ENCODE measurements around the gene STIM2.
A peak's percentile ranks its signal among the peaks of the same experiment; 100 is the strongest.

Gene STIM2

DNA sequence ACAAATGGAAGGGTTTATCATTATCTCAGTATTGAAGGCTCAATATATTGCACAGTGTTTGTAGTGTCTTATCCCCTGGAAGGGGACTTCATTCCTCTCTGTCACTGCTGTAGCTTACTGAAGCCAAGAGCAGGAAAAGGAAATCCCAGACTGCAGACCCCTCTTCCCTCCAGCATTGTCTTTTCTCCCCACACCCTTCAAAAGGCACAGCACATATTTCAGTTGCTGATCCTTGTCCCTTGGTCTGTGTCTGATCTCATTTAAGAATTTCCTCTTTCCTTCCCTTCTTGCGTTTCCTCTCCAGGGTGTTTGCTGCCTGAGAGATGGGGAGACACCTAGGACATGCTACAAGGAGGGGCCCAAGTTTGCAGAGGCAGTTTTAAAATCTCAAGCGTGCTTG lies 40.1 kb downstream of the STIM2 start:
- no peak for DNase-seq (ENCODE audit: low spot score)

DNA sequence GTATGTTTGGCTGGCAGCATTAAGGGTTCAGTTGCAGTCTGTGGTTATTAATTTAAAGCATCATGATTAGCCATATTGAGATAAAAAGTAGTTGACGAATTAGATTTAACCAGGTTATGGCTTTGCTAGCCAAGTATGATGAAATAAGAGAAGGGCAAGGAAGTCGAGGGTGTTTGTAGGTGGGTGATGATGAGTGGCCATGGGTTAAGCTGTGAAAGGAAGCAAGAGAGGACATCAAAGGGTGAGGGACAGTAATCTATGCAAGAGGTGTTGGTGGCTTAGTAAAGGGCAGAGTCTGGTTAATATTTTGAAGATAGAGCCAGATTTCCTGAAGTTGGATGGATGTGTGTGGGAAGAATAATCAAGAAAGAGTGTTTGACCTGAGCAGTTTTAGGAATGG lies 44.5 kb downstream of the STIM2 start:
- no peak for DNase-seq (ENCODE audit: low spot score)

DNA sequence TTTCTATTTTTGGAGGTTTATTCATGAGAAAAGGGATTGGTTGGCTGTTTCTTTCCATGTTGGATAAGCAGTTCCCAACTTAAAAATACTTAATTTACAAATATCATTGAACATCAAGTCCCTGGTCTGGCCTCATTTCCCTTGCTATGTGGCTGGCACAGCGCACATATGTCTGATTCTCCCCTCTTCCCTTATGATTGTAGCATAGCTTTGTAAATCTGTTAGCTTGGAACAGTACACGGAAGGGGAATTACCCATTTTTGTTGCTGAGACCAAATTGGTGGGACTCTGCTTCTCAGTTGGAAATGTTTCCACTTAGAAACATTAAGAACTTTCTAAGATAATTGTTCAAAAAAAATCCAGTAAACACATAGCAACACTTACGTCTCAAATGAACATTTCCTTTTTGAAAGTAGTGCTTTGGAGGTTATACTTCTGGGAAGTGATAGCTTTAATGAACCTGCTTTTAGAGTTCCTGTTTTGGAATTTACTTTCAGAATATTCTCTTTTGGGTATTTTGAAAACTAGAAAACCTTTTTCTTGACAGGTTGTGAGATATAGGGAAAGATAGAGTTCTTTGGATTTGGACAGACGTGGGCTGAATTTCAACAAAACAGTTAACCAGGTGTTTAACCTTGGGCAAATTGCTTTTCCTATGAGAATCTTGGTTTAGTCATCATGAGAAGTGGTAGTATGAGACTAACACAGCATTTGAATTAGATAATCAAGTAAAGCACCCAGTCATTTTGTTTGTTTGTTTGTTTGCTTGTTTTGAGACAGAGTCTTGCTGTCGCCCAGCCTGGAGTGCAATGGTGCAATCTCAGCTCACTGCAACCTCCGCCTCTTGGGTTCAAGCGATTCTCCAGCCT lies 47.3 kb downstream of the STIM2 start:
- DNase-seq (ENCODE audit: low spot score): no peak

DNA sequence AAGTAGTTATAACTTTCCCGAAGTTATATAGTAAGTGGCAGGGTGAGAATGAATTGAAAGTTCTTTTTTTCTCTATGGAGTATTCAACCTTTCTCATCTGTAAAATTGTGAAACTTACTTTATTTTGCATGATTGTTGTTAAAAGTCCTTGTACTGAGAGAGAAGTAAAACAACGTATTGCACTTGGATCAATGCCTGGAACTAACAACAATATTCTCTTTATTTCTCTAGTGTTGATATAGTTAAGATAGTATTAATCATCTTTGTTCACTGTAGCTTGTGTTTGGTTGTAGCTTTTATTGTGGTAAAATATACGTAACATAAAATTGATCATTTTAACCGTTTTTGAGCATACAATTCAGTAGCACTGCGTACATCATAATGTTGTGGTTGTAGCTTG lies 48.7 kb downstream of the STIM2 start:
- no peak for DNase-seq (ENCODE audit: low spot score)

DNA sequence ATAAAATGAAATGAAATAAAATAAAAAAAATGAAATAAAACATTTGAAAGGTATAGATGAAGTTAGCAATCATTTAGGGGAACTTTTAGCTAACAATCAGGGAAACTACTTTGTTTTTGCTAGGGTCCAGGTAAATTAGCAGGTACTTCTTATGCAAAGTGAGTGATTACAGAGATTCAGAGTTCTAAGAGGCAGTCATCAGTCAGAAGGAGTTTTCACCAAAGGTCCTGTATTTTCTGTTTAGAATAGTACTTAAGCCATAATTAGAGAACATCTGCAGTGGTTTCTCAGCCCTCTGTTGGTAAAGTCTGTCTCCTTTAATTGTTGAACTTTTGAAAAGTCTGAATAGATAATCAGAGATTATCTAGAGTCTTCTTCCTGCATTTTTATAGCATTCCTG lies 50.6 kb downstream of the STIM2 start:
- DNase-seq (ENCODE audit: low spot score): no peak

DNA sequence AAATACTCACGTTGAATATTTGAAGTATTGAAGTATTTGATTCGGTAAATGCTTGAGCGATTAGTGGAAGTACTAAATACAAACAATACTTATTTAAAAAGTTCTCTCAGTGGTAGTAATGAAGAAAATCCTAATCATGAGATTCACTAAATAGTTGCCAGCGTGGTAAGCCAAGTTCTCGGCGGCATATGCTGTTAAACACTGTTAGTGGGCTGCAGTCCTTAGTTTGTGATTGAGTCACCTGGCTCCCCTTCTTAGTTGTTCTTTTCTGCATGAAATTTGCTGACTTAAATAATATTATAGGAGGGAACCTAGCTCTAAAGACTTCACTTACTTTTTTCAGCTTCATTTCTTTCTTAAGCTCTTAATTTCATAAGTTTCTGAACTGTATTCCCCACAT lies 51.4 kb downstream of the STIM2 start:
- no peak for DNase-seq (ENCODE audit: low spot score)

DNA sequence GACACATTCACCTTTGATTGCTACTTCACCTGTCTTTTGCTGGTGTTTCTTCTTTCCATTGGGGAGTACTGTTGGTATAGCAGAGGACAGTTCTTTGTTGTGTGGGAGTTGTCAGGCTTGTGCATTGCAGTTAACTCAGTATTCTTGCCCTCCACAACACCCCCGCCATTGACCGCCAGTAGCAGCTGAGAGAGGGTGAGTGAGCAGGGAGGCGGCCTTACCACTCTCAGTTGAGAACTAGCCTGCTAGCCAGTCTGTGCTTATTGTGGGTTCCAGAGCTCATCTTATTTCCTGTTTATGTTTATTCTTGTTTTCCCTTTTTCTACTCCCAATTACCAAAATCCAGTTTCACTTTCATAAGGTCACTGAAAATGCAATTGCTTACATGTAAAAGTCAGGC lies 52.2 kb downstream of the STIM2 start:
- DNase-seq (ENCODE audit: low spot score): no peak

DNA sequence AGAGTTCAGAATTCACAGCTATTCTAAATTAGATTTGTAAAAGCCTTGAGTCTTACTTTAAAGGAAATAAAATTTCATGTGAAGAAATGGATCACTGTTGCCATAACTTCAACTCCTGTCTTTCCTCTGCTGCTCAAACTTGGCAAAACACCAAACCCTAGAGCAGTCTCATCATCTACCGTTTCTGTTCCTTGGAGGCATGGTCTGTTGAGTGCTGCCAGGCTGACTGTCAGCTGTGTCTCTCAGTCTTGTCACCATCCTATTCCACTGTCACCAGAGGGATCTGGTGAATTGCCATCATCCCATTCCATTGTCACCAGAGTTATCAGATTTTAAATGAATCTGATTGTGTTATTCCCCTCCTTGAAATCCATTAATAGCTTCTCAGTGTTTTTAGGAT lies 55.6 kb downstream of the STIM2 start:
- no peak for DNase-seq (ENCODE audit: low spot score)

DNA sequence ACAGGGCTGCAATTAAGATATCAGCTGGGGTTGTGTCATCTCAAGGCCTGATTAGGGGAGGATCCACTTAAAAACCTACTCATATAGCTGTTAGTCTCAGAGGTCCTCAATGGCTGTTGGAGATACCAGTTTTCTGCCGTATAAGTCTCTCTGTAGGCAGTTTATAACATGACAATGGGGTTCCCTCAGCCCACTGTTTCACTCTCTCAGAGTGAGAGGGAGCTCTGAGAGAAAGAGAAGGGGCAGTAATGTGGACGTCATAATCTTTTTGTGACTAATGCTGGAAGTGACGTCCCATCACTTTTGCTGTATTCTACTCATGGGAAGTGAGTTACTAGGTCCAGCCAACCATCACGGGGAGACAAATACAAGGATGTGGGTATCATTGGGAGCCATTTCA lies 70.3 kb downstream of the STIM2 start:
- DNase-seq (ENCODE audit: low spot score): peak; percentile 8

DNA sequence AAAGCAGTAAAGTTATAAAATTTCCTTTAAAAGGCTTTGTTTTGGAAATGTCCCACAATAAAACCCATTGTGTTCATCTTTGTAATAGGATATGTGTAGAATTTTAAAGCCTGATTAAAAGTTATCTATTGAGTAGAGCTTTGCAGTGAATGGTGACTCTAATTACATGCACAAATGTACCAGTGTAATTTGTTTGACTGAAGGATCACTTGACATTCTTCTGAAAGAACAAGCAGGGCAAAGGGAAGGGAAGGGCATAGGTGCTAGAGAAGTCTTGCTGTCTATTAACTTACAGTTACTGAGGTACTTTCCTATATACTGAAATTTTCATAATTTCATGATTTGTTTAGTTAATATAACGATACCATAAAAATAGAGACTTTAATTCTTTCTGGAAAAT lies 70.8 kb downstream of the STIM2 start:
- DNase-seq (ENCODE audit: low spot score): no peak

DNA sequence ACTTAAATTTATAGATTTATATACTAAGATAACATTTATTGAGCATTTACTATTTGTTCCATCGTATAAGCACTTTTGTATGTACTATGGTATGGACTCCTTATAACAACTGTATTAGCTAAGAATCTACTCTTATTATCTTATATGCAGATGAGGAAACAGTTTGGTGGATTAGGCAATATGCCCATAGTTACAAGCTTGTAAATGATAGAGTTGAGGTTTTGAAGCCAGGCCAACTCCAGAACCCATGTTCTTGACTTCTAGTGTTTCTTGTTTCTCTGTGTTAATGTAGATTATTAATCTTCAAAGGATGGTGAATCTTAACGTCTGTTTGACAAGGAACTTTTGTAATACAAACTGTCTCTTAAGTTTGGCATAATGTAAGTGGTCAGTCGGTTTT lies 71.3 kb downstream of the STIM2 start:
- DNase-seq (ENCODE audit: low spot score): no peak

DNA sequence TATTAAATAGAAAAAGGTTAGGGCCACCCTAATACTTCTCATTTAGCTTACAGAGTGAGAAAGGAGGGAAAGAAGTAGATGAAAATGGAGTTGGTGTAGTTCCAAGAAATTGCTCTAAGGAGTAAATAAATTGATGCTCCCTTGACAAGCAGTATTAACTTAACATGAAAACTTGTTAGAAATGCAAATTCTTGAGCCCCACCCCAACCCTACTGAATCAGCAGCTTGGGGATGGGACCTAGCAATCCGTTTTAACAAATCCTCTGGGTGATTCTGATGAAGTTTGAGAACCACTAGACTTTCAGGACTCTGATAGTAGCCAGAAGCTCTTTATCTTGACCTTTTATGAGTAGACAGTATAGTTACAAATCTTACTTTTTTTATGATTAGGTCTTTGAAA lies 74.8 kb downstream of the STIM2 start:
- no peak for DNase-seq (ENCODE audit: low spot score)

DNA sequence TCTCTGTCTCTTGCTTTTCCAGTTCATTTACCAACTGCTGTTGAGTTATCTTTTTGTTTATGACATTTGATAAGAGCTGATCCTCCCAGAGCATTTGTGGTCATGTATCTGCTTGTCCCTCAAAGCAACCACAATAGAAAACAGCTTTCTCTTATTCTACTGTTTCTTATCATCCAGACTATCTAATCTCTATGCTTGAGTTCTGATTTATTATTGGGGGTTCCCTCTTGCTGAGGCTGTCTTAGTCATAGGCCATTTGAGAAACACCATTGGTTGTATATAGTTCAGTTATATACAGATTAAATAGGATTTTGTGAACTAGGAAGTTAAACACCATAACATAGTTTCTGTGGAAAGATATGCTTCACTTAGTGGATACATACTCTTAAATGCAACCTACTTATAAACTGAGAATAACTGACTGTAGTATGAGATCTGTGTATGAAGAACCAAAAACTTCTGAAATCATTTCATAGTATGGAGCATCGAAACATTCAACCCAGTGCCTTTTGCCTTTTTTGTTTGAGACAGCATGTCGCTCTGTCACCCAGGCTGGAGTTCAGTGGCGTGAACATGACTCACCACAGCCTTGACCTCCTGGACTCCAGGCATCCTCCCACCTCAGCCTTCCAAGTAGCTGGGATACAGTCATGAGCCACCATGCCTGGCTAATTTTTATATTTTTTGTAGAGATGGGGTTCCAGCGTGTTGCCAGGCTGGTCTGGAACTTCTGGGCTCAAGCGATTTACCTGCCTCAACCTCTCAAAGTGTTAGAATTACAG lies 75.8 kb downstream of the STIM2 start:
- DNase-seq (ENCODE audit: low spot score): no peak

DNA sequence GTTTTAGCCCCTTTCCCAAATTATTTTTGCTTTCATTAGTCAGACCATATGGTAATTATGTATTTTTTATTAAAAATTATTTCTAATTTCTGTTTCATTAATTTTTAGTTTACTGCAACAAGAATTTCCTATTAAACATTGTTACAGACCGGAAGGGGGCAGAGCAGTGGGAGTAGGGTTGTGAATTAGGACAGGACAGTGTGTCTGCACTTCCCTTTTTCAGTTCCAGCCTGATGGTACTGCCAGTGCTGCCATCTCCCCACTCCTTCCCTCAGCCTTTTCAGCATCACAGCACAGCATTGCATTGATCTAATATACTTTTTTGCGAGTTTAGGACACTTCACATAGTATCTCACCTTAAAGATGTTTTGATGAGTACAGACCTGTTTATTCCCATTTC lies 76.5 kb downstream of the STIM2 start:
- no peak for DNase-seq (ENCODE audit: low spot score)

DNA sequence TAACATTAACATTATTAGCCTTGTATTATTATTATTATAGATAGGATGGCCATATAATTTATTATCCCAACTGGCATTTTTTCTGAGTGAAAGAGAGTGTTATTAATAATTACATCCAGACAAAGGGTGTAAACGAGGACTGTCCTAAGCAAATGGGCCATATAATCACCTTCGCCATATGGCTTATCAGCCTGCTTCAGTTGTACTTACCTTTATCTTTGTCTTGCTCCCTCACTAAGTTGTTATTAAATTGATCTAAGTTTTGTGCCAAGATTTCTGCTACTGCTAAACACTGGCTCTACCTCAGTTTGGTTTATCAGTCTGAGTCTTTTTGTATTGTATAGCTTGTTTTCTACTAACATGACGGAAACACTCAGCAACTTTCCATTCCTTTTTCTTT lies 76.9 kb downstream of the STIM2 start:
- DNase-seq (ENCODE audit: low spot score): no peak

DNA sequence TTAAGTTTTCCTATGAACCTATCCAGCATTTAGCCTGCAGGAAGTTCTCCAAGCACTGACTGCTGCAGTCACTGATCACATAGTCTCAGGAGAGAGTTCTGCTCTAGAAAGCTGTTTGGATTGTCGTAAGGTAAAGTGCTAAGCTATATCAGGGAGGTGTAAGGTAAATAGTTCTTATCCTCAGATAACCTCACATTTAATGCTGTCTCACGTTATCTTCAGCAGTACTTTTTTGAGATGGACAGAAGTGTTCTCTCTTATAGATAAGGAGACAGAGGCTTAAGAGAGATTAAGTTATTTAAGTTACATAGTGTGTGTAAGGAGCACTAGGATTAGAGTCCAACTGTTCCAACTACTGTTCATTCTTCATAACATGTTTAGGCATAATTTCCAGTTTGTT lies 77.9 kb downstream of the STIM2 start:
- DNase-seq (ENCODE audit: low spot score): no peak

DNA sequence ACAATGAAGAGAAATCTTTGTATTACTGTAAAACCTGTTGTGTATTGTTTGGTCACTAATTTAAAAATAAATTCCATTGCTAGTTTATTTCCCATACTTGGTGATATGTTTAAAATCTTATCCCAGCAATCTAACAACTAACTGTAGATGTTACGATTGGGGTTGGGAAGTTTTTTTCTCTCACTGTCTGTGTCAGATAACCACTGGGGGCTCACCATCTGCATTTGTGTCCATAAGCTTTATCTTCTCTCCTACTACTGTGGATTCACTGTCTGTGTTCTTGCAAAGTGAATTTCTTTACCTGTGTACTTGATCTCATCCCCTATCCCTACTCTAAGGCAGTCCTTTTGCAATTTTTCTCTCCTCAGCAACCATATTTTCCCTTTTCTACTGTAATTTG lies 81.3 kb downstream of the STIM2 start:
- DNase-seq (ENCODE audit: low spot score): no peak

DNA sequence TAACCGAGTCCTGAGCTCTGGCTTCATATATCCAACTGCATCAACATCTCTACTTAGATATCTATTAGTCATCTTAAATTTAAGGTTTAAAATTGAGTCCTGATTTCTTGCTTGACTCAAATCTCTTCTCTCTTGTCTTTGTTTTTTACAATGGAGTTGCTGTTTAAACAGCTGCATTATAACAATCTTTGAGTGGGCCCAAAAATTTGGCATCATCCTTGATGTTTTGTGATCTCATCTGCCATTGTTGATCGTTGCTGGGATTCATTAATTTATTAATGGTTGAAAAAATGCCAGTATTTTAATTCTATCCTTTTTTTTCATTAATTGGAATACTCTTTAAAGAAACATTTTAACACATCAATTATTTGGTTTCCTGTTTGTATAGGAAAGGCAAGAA lies 82.2 kb downstream of the STIM2 start:
- no peak for DNase-seq (ENCODE audit: low spot score)

DNA sequence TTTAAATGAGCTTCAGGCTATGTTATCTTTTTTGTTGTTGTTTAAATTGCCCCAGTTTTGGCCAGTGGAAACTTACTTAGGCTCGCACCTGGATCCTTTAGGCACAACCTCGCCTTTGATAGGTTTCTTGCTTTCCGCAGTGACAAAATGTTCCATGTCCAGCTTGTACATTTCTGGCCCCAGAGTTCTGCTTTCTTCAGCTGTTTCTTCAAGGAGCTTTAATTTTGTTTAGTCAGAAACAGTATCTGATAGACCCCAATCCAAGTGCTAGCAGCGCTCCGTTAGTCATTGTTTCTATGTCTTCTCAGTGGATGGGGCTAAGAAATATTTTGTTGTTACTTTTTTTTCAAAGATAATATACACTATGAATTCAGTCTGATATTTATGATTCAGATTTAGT lies 82.8 kb downstream of the STIM2 start:
- DNase-seq (ENCODE audit: low spot score): no peak

DNA sequence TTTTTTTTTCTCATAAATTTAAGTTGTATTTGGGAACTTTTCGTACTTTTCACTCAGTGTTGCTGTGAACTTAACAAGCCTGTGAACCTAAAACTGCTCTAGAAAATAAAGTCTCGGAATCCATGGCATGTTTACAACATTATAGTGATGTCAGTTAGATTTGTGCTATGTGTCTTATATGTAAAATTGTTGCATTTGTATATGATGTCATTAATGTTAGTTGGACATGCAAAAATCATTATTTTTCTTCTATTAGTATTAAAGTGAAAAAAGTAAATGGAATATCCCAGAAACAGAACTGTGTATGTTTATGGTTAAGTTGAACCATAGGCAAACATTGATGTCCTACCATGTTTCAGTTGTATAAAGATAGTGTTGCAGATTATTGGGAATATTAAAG lies 85.2 kb downstream of the STIM2 start:
- no peak for DNase-seq (ENCODE audit: low spot score)

DNA sequence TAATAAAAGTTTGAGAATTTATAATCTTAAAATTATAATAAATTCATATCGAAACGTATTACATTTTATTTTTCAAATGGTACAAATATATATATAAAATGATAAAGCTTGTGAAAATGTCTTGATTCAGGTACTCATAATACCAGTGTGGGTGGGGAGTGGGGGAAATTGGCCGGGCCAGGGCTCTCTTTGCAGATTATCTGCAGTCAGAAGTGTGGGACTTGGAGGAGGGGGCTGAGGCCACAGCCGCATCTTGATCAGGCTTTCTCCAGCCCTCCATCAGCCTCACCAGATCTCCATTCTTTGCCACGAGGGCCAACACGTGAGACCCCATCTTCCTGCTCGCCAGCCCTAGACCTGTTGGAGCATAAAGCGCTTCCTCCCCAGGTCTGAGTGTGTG lies 86.7 kb downstream of the STIM2 start:
- no peak for DNase-seq (ENCODE audit: low spot score)

DNA sequence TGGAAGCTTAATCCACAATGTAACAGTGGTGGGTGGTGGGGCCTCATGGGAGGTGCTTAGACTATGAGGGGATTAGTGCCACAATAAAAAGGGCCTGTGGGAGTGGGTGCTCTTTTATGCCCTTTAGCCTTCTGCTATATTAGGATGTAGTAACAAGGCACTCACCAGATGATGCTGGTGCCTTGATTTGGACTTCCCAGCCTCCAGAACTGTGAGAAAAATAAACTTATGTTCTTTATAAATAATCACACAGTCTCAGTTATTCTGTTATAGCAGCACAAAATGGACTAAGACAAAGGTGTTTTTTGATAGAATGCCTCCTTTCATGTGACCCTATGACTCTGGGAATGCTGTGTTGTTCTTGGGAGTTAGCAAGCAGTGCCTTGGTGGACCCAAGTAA lies 89.8 kb downstream of the STIM2 start:
- no peak for DNase-seq (ENCODE audit: low spot score)

DNA sequence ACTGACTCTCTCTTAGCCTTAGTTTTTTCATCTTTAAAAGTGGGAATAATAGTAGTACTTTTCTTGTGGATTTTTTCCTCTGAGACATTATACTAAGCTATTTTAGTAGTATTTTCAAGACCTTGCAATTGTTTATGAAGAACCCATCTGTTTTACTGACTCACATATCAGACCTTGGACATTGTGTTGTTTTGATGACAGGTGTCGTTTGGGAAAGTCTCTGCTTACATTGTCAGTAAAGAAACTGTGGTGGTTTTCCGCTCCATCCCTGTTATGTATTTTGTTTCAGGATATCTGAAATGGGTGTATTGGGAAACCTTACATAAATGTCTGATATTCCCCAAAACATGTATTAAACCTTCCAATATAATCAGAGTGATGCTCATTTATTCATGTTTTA lies 92.2 kb downstream of the STIM2 start:
- no peak for DNase-seq (ENCODE audit: low spot score)

DNA sequence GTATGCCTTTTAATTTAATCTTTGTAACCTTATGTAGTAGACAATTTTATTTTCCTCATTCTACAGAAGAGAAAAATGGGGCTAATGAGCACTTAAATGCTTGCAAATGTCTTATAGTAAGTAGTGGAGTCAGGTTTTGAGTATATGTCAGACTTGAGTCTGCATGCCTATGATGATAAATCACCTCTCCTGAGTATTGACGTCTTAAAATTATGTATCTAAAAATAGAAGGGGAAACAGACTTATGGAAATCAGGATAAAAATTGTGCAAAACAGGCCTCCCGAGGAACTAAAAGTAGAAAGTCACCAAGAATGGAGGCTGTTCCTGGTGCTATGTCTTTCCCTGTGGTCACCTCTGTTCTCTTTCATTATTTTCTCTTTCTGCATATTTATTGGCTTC lies 92.7 kb downstream of the STIM2 start:
- no peak for DNase-seq (ENCODE audit: low spot score)

Measured in kidney capillary endothelial cell (primary cell).